ENCODE measurements around the gene SLC2A1. TPM values are rescaled to one million over a fixed set of nuclear protein-coding genes. Genes with fewer than 3 reads are reported as not detected.

Gene SLC2A1
- total RNA-seq, 6 donors from 2014 or later: 6.3 to 24.3 (median 10.5) TPM

- Histone ChIP-seq H3K36me3 (peaks cover 0 to 32% (median 8%) of the 10 kb centered on the region in 4 donors), H3K27ac (no peak overlapping the region), H3K4me1 (peaks cover 11 to 29% (median 24%) of the 10 kb centered on the region in 4 donors), H3K4me3 (no peak overlapping the region), H3K9me3 (no peaks in the 10 kb centered on the region), H3K27me3 (no peaks in the 10 kb centered on the region)
- 94 to 97% methylated on average over 5 of the region's 5 CpGs for WGBS, 2 donors
- no peak for TF ChIP-seq EP300 (IDR thresholded peaks at IDR 0.05)
- TF ChIP-seq POLR2A (IDR thresholded peaks at IDR 0.05): no peak
- no peak for TF ChIP-seq CTCF (IDR thresholded peaks at IDR 0.05)
- TF ChIP-seq POLR2AphosphoS5 (IDR thresholded peaks at IDR 0.05): no peak
- DNase-seq (no peak), ATAC-seq (ENCODE audit: low FRiP score in 2 of 2) (no peak)
These were observed 32.3 kb downstream of the SLC2A1 start for GRCh38 chr1:42926235-42926878.

- DNase-seq (no peak), ATAC-seq (ENCODE audit: low FRiP score in 2 of 2) (peak; percentile 5 to 28)
- 13 to 15% methylated on average over 15 to 19 of the region's 19 CpGs for WGBS, 2 donors
- Histone ChIP-seq H3K27ac (peak overlapping the region; percentile 85 to 94 (median 92)), H3K27me3 (no peaks in the 10 kb centered on the region), H3K36me3 (peaks cover 0 to 28% (median 8%) of the 10 kb centered on the region in 4 donors), H3K4me1 (peaks cover 11 to 20% (median 15%) of the 10 kb centered on the region in 4 donors), H3K9me3 (no peaks in the 10 kb centered on the region), H3K4me3 (peak overlapping the region; percentile 40 to 89 (median 61))
- TF ChIP-seq POLR2A (IDR thresholded peaks at IDR 0.05): no peak
- no peak for TF ChIP-seq POLR2AphosphoS5 (IDR thresholded peaks at IDR 0.05)
- no peak for TF ChIP-seq CTCF (IDR thresholded peaks at IDR 0.05)
- no peak for TF ChIP-seq EP300 (IDR thresholded peaks at IDR 0.05)
These were observed 33.6 kb downstream of the SLC2A1 start for GRCh38 chr1:42924851-42925760.

GRCh38 chr1:42924082-42924850, 34.4 kb downstream of the SLC2A1 start:
- H3K27ac ChIP-seq: peak overlapping the region; percentile 85 to 94 (median 92)

More at GRCh38 chr1:42924082-42924850, 34.4 kb downstream of the SLC2A1 start:
- DNase-seq (peak; percentile 94 to 95), ATAC-seq (ENCODE audit: low FRiP score in 2 of 2) (peak; percentile 97 to 99)
- WGBS, 2 donors: 0 to 1% methylated on average over 34 to 45 of the region's 62 CpGs
- TF ChIP-seq POLR2AphosphoS5 (IDR thresholded peaks at IDR 0.05): peak; percentile 51 to 81
- peak in 4 of 6 experiments; percentile 3 to 36 (median 30) for TF ChIP-seq CTCF (IDR thresholded peaks at IDR 0.05)
- TF ChIP-seq EP300 (IDR thresholded peaks at IDR 0.05): no peak
- TF ChIP-seq POLR2A (IDR thresholded peaks at IDR 0.05): peak in 3 of 4 donors; percentile 13 to 86 (median 83)
- Histone ChIP-seq H3K36me3 (peaks cover 0 to 21% (median 6%) of the 10 kb centered on the region in 4 donors), H3K9me3 (no peaks in the 10 kb centered on the region), H3K27me3 (no peaks in the 10 kb centered on the region), H3K4me1 (peaks cover 11 to 20% (median 15%) of the 10 kb centered on the region in 4 donors), H3K4me3 (peak overlapping the region; percentile 40 to 89 (median 61))
